WTC11 (cell line): ENCODE data around the gene PLCL2.

ENCODE experiments used
- ATF1 ChIP-seq: sonication (generic); formaldehyde crosslinking; IDR thresholded peaks from 2 replicates; pipeline ENCODE4 v1.8.1; 2023; ENCODE audit warnings: mild to moderate bottlenecking, moderate library complexity, missing genetic modification reagents
- CBFB ChIP-seq: sonication (generic); formaldehyde crosslinking; IDR thresholded peaks from 2 replicates; pipeline ENCODE4 v1.8.1; 2022; ENCODE audit warnings: mild to moderate bottlenecking, low read depth, missing genetic modification reagents
- CTCF ChIP-seq: fragments of 200-600 bp; IDR thresholded peaks from 2 replicates; pipeline ENCODE4 v1.8.0; 2022; ENCODE audit warnings: antibody characterized with exemption
- ELF4 ChIP-seq: sonication (generic); formaldehyde crosslinking; IDR thresholded peaks from 2 replicates; pipeline ENCODE4 v1.8.1; 2022; ENCODE audit warnings: low read depth, mild to moderate bottlenecking, moderate library complexity, missing genetic modification reagents
- NR2C2 ChIP-seq: sonication (generic); formaldehyde crosslinking; IDR thresholded peaks from 2 replicates; pipeline ENCODE4 v1.8.0; 2022; ENCODE audit warnings: mild to moderate bottlenecking, missing genetic modification reagents
- PRDM15 ChIP-seq: sonication (generic); formaldehyde crosslinking; IDR thresholded peaks from 2 replicates; pipeline ENCODE4 v1.8.0; 2022; ENCODE audit warnings: missing genetic modification reagents
- SMAD3 ChIP-seq: sonication (generic); formaldehyde crosslinking; IDR thresholded peaks from 2 replicates; pipeline ENCODE4 v1.8.0; 2022; ENCODE audit warnings: missing genetic modification reagents, mild to moderate bottlenecking, borderline replicate concordance
- USF2 ChIP-seq: sonication (generic); formaldehyde crosslinking; IDR thresholded peaks from 2 replicates; pipeline ENCODE4 v1.8.1; 2023; ENCODE audit warnings: mild to moderate bottlenecking, missing genetic modification reagents, moderate library complexity
- ZNF138 ChIP-seq: sonication (generic); formaldehyde crosslinking; conservative IDR thresholded peaks from 2 replicates; pipeline ENCODE4 v1.8.1; 2022; ENCODE audit warnings: mild to moderate bottlenecking, moderate library complexity, missing genetic modification reagents
- ZNF416 ChIP-seq: fragments of 250-450 bp; sonication (Bioruptor Pico); IDR thresholded peaks from 2 replicates; pipeline ENCODE4 v1.9.0; 2021; ENCODE audit warnings: mild to moderate bottlenecking, inconsistent platforms
- ZNF512 ChIP-seq: sonication (generic); formaldehyde crosslinking; IDR thresholded peaks from 2 replicates; pipeline ENCODE4 v1.8.1; 2022; ENCODE audit warnings: missing genetic modification reagents, borderline replicate concordance

- TF ChIP-seq CTCF (no peak), SMAD3 (CRISPR knock-in tag) (no peak), USF2 (no peak), ELF4 (CRISPR knock-in tag) (no peak), PRDM15 (no peak), CBFB (CRISPR knock-in tag) (no peak), ZNF138 (CRISPR knock-in tag) (no peak), NR2C2 (CRISPR knock-in tag) (no peak), ZNF416 (no peak), ATF1 (CRISPR knock-in tag) (no peak), ZNF512 (no peak)
These were observed 185.6 kb downstream of the PLCL2 start for GRCh38 chr3:17070161-17070959.
